Left cardiac atrium (tissue), 4 donors: ENCODE measurements around the gene ABHD14A. TPM values are rescaled to one million over a fixed set of nuclear protein-coding genes. Genes with fewer than 3 reads are reported as not detected.

Source experiments
- ATAC-seq, 2 donors: fragments of 200-7000 bp; cut with Tn5 transposase; one replicate each; pipeline ENCODE4 v1.9.1; 2020; ENCODE audit warnings: mild to moderate bottlenecking in 2 of 2, moderate library complexity in 2 of 2
- DNase-seq: peaks from one replicate; pipeline ENCODE4 v3.0.0-alpha.2; 2020
- intact Hi-C, 2 donors: fragments of 100-400 bp; cut with DNase I; formaldehyde crosslinking; loops; one replicate each; pipeline versions ENCODE4 v1.14.1 to v1.15.1; 2022 to 2023
- total RNA-seq, 2 donors: library from RNA; stranded (reverse); fragmentation: NEBNext Ultra II Directional; extraction: Animal tissue kit (Norgen Biotek cat#: 25700); gene quantifications; one replicate each; pipeline ENCODE4 v1.2.1, GENCODE V29; 2021
- donor health status: DM: no; HTN: yes; CAD: no.
- donor health status: DM: no; HTN: yes; CAD: no; lungs with severe emphysema.
- donor health status: DM: yes; HTN: yes; CAD: no.
- donor health status: Dilated cardiomyopathy.

Gene ABHD14A
- total RNA-seq, 2 donors from 2014 or later, result 18.1 to 18.3 TPM

DNA sequence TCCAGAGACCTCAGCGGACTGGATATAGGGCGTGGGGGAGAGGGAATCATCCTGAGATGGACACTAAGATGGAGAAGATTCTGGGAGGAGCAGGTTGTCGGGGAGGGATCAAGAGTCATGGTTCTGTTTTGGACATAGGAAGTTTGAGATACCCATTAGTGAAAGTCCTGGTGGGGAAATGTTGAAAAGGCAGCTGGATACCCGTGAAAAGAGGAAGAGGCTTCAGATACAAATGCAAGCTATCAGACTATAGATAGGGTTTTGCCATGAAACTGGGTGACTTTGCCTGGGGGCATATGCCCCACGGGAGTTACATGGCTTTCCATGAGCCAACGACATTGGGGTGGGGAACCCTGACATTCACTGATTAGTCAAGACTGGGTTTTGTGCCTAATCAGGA lies 20.8 kb upstream of the ABHD14A start:
- ATAC-seq, result no peak
- DNase-seq, result no peak
- intact Hi-C loops, result no loop called here

DNA sequence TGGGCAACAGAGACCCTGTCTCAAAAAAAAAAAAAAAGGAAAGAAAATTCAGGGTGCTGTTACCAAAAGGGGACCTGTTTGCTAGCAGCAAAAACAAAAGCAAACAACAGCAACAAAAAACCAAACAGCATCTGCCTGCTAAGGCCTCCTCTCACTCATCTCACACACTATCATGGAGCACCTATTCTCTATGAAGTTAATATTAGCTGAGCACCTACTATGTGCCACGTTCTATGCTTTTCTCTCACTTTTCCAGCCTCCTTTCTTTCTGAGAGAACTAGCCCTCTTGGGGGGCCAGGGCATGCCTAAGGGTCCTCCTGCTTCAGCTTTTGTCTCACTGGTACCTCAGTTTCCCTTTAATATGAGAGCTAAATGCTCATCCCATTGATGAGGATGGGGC lies 20.2 kb upstream of the ABHD14A start:
- intact Hi-C loops, result no loop called here
- no peak for ATAC-seq

DNA sequence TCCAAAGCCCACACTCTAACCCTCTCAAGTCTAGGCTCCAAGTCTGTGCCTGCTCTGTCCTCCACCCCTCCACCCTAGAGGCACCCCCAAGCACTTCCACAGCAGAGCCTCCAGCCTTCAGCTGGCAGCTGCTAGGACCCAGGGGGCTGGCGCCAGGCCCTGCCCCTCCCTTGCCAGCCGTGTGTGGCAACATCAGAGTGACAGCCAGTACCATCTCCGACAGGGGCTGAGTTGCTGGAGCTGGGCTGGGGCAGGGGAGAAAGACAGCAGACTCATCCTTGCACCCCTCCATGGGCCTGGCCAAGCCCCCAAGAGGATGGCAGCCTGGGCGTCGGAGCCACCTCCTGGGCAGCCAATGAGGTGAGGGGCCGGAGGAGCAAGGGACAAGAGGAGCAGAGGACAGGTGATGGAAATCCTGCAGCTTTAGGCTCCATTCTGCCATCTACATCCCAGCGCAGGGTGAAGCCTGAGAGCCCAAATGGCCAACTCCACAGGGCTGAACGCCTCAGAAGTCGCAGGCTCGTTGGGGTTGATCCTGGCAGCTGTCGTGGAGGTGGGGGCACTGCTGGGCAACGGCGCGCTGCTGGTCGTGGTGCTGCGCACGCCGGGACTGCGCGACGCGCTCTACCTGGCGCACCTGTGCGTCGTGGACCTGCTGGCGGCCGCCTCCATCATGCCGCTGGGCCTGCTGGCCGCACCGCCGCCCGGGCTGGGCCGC lies 19.5 kb upstream of the ABHD14A start, which contains the start of gene GPR62:
Gene GPR62 (plus strand): TSS at position 207 of the 718 bp plus-strand sequence. CDS start 272 bp downstream, at position 479.
- ATAC-seq (peak in 1 of 2 donors; percentile 40), DNase-seq (no peak)
- intact Hi-C loops, result no loop called here

More for the DNA sequence above, 20.2 kb upstream of the ABHD14A start:
- no peak for DNase-seq

DNA sequence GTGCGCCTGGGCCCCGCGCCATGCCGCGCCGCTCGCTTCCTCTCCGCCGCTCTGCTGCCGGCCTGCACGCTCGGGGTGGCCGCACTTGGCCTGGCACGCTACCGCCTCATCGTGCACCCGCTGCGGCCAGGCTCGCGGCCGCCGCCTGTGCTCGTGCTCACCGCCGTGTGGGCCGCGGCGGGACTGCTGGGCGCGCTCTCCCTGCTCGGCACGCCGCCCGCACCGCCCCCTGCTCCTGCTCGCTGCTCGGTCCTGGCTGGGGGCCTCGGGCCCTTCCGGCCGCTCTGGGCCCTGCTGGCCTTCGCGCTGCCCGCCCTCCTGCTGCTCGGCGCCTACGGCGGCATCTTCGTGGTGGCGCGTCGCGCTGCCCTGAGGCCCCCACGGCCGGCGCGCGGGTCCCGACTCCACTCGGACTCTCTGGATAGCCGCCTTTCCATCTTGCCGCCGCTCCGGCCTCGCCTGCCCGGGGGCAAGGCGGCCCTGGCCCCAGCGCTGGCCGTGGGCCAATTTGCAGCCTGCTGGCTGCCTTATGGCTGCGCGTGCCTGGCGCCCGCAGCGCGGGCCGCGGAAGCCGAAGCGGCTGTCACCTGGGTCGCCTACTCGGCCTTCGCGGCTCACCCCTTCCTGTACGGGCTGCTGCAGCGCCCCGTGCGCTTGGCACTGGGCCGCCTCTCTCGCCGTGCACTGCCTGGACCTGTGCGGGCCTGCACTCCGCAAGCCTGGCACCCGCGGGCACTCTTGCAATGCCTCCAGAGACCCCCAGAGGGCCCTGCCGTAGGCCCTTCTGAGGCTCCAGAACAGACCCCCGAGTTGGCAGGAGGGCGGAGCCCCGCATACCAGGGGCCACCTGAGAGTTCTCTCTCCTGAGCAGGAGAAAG lies 18.7 kb upstream of the ABHD14A start:
- DNase-seq (peak; percentile 76), ATAC-seq (peak; percentile 85 to 92)
- intact Hi-C loops, result no loop called here

DNA sequence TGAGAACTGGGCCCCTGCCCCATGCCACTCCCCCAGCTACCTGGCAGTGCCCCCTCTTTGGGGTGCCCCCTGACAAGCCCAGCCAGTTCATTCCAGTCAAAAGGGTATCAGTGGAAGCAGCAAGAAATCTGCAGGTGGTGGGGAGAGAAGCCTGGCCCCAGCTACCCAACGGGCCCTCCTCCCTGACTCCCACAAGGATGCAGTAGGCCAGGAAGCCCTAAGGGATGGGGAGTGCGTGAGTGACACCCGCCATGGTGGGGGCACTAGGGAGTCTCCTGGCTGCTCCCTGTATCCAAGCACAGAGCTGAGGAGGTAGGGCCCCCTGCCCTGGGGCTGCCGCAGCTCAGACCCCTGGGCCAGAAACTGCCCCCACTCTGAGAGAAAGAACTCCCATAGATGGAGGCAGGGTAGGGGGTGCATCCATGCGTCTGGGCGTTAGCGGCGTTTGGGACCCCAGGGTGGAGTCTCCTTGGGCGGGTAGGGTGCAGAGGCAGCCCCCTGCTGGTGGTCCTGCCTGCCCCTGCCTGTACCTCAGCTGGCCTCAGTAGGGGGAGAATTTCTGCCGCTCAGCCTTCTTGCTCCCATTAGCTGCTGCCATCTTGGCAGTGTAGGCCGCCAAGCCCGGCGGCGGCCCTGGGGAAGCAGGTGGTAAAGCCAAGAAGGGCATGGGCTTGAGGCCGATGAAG lies 17.2 kb upstream of the ABHD14A start:
- intact Hi-C loops, result no loop called here
- no peak for DNase-seq
- no peak for ATAC-seq

DNA sequence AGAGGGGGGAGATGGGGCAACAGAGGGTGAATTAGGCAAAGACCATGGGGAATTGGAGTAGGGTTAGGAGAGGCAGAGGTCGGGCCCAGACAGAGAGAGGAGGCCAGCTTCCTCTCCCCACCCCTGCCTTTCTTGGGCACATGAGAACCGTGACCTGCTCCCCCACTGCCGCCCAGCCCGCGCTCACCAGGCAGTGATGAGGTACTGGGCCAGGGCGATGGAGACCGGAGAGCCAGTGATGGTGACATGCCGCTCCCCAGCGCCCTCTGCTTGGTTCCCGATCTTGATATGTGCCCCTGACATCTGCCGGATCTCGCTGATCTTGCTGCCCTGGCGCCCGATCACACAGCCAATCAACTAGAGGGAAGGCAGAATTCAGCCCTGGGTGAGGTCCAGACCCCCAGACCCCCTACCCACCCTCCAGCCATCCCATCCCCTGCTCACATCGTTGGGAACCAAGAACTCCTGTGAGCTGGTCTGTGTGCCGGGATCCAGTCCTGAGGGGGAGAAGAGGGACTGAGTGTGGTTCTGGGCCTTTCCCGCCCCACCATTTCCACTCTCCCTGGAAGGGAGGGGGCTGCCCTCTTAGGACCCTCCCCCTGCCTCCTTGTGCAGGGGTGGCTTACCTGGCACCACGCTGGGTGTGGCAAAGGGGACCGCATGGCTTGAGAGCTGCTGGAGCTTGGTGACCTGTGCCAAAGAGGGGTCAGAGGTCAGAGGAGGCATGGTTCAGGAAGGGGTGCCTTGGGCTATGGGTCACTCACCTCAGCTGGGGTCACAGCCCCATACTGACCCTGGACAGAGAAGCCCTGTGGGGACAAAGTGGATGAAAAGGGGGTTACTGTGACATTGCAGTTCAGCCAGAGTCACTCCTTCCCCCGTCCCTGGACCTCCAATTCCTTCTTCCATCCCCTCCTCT lies 16.0 kb upstream of the ABHD14A start:
- ATAC-seq, result no peak
- intact Hi-C loops, result no loop called here
- DNase-seq, result peak; percentile 15

DNA sequence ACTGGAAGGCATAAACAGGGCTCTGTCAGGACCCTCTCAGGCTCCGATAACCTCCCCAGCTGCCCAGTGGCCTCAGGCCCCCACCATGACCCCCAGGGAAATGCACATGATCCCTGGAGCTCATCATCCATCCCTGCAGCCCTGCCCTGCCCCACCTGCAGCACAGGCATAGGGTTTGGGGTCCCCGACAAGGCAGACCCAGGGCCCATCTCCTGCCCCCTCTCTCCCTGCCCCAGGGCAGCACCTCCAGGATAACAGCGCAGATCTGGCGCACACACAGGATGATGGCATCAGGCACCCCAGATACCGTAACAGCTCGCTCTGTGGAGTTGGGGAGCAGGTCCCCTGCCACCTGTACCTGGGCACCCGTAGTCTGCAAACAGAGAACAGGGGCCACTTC lies 15.2 kb upstream of the ABHD14A start:
- DNase-seq (no peak), ATAC-seq (no peak)
- intact Hi-C loops, result no loop called here

DNA sequence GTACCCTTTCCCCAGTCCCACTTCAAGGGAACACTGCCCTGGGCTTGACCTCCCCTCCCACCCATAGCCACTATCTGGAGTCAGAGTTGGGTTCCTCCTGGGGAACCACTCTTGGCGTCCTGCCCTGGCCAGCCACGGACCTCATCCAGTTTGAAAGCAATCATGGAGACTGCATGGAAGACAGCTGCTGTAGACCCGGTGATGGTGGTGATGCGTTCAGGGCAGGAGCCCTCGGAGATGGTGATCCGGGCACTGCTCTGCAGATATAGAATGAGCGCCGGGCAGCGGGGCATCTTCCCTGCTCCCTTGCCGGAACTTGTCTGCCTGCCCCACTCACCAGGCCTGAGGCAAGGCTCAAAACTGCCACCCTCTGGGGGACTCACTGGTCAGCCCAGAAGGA lies 14.5 kb upstream of the ABHD14A start:
- intact Hi-C loops, result no loop called here
- ATAC-seq (no peak), DNase-seq (no peak)

DNA sequence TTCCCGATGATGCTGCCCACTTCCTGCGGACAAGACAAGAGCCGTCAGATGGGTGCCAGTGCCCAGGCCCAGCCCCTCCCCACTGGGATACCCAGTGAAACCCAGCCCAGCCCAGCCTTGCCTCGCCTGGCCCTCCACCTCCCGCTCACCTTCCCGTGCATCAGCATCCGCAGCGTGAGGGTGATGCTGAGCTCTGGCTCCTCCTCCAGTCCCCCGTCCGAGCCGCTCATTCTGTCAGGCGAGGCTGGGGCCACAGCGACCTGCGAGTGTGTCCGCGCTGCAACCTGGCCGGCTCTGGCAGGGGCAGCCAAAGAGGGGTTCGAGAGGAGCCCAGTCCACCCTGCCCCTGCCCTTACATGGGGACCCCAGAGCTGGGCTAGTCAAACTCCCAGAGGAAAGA lies 13.9 kb upstream of the ABHD14A start:
- no peak for DNase-seq
- intact Hi-C loops, result no loop called here
- ATAC-seq, result no peak

DNA sequence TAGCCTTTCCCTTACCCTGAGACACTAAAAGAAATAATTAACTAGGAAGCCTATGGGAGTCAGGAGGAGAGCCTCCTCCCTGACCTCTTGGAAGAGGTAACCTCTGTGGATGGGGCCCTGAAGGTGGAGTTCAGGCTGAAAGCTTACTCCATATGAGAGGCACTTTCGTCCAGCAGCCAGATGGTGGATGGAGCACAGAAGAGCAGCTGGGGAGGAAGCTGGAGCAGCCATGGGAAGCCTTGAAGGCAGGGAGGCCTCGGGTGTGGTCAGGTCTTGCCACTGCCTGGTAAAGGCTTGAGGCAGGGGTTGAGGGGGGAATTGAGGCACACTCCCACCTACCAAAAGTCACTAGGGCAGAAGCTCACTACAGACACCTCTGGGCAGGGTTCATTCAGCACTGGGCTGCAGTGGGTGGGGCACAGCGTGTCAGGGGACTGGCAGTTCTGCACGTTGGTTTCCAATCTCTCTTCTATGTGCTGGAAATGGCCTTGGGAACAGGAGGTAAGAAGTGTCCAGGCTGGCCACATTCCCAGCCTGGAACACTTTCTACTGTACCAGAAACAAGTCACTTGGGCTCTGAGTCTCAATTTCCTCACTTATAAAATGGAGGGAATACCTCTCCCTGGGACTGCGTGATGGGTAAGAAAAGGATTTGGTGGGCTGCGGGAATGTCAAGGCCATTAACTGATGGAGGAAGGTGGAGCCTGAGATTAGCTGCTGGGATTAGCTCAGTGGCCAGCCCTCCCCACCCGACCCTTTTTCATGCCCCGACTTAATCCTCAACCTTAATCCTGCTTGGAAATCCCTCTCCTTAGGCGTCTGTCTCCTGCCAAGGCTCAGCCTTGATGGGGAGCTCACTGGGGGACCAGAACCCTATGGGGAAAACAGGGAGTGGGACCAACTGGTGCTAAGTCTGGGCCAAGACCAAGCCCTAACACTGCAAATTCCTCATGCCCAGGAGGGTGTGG lies 13.0 kb upstream of the ABHD14A start:
- DNase-seq (no peak), ATAC-seq (peak; percentile 44 to 51)
- intact Hi-C loops, result no loop called here

DNA sequence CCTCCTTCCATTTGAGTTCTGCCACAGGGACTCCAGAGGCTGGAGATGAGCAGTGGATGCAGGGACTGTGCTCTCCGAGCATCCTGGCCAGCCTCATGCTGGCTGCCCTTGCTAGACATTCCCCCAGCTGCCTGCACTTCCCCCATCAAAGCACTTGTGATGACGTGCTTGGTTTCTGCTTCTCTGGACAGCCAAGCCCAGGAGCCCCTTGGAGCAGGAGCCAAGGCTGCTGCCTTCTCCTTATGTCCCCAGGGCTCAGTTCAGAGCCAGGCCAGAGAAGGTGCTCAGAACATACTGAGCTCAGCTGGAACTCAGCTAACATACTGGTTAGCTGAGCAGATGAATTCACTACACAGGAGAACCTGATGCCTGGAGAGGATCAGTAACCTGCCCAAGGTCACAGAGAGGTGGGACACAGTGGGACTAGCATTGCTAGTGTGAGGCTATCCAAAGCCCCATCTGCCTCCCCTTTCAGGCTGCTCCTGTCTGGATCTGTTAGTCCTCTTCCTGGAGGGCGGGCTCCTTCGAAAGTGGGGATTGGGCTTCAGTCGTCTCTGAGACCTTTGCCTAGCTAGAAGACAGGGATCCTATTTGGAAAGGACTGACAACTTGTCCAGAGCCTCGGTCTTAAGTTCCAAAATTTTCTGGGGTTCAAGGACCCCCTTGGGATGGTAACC lies 11.9 kb upstream of the ABHD14A start:
- ATAC-seq (no peak), DNase-seq (peak; percentile 26)
- intact Hi-C loops, result no loop called here

DNA sequence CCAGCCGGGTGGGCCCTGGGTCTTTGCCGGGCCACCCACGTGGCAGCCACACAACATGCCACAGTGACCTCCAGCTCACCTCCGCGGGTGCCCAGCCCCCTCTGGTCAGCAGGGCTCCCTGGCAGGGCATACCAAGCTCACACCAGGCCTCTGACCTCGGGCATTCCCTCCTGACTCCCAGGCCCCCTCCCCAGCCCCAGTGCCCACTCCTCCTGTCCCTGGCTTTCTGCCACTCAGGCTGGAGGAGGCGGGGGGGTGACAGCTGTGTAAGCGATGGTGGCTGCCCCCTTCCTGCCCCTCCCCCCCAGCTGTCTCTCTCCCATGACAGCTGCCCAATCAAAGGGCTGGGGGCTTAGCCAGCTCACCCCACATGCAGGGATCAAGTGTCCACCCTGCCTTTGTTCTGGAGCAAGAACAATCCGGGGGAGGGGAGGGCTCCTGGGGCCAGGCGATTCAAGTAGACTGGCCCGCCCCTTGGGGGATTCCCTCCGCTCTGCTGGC lies 10.9 kb upstream of the ABHD14A start:
- intact Hi-C loops, result no loop called here
- ATAC-seq (no peak), DNase-seq (peak; percentile 35)

DNA sequence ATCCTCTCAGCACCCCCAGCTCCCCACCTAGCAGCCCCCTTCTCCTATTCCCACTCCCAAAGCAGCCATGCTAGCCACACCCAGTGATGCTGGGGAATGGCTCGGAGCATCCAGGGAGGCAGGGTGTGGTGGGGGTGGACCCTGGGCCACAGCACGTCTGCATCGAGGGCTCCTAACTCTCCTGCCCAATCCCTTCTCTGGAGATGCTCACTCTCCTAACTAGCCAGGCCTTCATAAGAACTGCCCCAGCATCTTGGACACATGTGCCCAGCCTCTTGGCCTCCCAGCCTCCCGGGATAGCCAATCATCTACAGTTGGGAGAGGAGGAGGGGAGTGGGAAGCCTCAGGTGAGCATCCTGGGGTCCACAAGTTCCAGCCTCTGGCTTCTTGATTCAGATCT lies 10.3 kb upstream of the ABHD14A start:
- ATAC-seq (no peak), DNase-seq (no peak)
- intact Hi-C loops, result no loop called here

DNA sequence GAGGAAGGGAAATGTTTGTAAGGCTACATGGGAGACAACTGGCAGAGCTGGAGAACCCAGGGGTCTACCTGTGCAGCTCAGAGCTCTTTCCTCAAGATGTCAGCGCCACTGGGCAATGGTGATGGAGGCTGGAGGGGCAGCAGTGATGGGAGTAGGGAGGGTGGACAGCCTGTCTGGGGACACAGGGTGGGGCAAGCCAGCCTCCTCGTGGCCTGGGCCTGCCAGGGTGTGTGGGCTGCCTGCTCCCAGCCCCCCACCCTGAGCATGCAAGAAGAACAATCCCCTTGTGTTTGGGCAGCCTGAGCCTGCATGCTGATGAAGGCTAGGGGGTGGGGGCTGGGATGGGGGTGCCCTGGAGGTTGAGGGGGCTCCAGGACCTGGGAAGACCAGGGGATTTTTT lies 8.8 kb upstream of the ABHD14A start:
- no peak for ATAC-seq
- intact Hi-C loops, result no loop called here
- DNase-seq, result no peak

DNA sequence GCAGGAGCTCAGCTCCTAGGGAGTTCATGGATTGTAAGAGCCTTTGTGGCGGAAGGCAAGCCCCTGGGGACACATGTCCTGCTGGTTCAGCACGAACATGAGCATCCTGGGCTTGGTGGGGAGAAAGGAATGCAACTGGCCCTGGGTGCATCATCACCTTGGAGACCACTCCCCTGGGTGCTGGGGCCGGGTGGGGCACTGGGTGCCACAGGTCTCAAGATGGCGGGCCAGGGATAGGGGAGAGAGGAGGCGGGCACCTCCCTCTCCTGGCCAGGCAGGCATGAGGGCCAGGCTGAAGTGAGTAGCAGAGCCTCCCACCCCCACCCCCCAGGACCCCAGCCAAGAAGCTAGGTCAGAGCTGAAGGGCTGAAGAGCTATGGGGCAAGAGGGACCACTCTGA lies 8.4 kb upstream of the ABHD14A start:
- DNase-seq (no peak), ATAC-seq (peak in 1 of 2 donors; percentile 2)
- intact Hi-C loops, result no loop called here

DNA sequence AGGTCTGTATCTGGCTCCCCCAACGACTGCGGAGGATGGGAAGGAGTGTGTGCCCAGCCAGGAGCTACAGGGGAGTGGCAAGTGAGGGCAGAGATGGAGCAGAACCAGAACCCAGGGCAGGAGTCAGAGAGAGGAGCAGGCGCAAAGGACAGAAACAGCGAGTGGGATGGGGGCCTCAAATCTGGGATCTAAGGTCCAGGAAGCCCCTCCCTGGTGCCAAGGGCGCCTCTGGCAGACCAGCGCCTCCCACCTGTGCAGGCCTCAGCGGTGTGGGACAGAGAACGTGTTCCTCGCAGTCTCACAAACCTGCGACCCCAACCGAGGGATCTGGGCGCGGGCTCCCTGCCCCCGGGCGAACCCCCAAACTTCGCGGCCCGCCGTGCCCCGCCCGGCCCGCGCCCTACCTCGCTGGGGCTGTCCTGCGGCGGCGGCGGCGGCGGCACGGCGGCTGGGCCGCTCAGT lies 7.9 kb upstream of the ABHD14A start:
- no peak for DNase-seq
- no peak for ATAC-seq
- intact Hi-C loops, result no loop called here
